ENCODE results near the gene ZNF337.

GRCh38 chr20:25643716-25644115 lies 52.9 kb downstream of the ZNF337 start:
- TF ChIP-seq EZH2 (IDR thresholded peaks at IDR 0.05; ENCODE audit: borderline replicate concordance, low read length) (no peak), CTCF (IDR thresholded peaks at IDR 0.05; ENCODE audit: low read length) (no peak)
